GM12875 (cell line): ENCODE results near the gene TRAIP.
"Not testable (repeated sequence)": the region's sequence is repeated elsewhere in the genome, so short reads cannot be mapped to it uniquely, and the experiment has no call there.

ENCODE experiments used
- H3K4me3 ChIP-seq: one replicate; pipeline ENCODE4 v1.5.1; 2011; ENCODE audit warnings: low read depth, low read length, control low read depth
- CTCF ChIP-seq: IDR thresholded peaks from 2 replicates; pipeline ENCODE4 v1.5.1; 2011; ENCODE audit warnings: low read depth, mild to moderate bottlenecking, control low read depth, inconsistent platforms, low read length, moderate library complexity, borderline replicate concordance; ENCODE audit not compliant: insufficient read depth

TRAIP gene, protein sequence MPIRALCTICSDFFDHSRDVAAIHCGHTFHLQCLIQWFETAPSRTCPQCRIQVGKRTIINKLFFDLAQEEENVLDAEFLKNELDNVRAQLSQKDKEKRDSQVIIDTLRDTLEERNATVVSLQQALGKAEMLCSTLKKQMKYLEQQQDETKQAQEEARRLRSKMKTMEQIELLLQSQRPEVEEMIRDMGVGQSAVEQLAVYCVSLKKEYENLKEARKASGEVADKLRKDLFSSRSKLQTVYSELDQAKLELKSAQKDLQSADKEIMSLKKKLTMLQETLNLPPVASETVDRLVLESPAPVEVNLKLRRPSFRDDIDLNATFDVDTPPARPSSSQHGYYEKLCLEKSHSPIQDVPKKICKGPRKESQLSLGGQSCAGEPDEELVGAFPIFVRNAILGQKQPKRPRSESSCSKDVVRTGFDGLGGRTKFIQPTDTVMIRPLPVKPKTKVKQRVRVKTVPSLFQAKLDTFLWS

GRCh38 chr3:49856181-49857005, at the start of gene TRAIP:
Gene TRAIP, minus strand, starts transcription at chr3:49856564. Its CDS starts 111 bp downstream, at chr3:49856453.
- H3K4me3 ChIP-seq, result peak within 1 kb of the TSS; percentile 98
- TF ChIP-seq CTCF, result 0 out of 2 replicates have a peak, but pooled peaks have one; percentile 5

- H3K4me3 ChIP-seq, result not testable (repeated sequence)
Measured at GRCh38 chr3:49904448-49904847, 48.1 kb upstream of the TRAIP start.

- H3K4me3 ChIP-seq, result peak within 1 kb of the TSS; percentile 13
- TF ChIP-seq CTCF, result no peak
Measured at GRCh38 chr3:49903451-49904424, 47.4 kb upstream of the TRAIP start, which contains the start of gene MST1R. Gene MST1R, minus strand, starts transcription at chr3:49903873. Its CDS starts 264 bp downstream, at chr3:49903609.

- TF ChIP-seq CTCF, result no peak
- H3K4me3 ChIP-seq, result no peak overlapping the region
Measured at GRCh38 chr3:49902511-49903345, 46.4 kb upstream of the TRAIP start.

- H3K4me3 ChIP-seq, result no peak overlapping the region
- TF ChIP-seq CTCF, result no peak
Measured at GRCh38 chr3:49901366-49902339, 45.3 kb upstream of the TRAIP start.
